C4-2B (cell line): ENCODE measurements around the gene CILP2.

ENCODE experiments used
- H3K27ac ChIP-seq: fragments of 450-650 bp; 2 replicates; pipeline ENCODE4 v1.5.1; 2017
- CTCF ChIP-seq: fragments of 450-650 bp; conservative IDR thresholded peaks from 2 replicates; pipeline ENCODE4 v1.5.1; 2017; ENCODE audit warnings: mild to moderate bottlenecking
- ZFX ChIP-seq: fragments of 450-650 bp; IDR thresholded peaks from 2 replicates; pipeline ENCODE4 v1.6.1; 2017

Gene CILP2

DNA sequence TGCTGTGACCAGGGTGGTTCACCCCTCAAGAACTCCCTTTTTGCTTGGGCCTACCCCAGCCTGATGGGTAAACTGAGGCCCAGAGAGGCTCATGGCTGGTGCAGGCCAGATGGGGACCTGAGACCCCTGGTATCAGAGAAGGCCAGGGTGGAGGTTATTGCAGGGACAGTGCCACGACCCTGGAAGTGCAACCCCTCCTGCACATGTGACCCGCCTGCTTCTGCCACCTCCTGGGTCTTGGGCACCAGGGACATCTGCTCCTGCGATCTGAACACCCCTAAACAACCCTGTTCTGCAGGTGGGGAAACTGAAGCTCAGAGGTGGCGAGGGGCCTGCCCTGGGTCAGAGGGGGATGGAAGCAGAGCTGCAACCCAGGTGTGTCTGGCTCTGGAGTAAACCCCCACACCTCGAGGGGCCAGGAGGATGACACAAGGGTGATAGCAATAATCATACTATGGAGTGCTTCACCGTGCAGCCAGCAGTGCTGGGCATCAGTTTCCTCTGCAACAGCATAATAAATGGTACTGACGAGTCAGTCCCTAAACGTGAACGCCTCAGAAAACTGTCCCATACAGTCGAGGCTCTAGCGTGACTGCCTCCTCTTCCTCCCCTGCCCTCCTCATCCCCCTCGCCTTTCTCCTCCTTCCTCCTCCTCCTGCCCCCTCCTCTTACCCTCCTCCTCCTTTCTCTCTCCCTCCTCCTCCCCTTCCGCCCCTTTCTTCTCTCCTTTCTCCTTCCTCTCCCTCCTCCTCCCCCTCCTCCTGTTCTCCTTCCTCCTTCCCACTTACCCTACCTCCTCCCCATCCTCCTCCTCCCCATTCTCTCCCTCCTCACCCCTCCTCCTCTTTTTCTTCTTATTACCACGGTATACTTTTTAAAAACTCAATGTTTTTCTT lies 5.0 kb upstream of the CILP2 start:
- no peak overlapping the region for H3K27ac ChIP-seq
- no peak for TF ChIP-seq ZFX
- TF ChIP-seq CTCF, result no peak

GRCh38 chr19:19533841-19534240 lies 4.2 kb upstream of the CILP2 start:
- no peak for TF ChIP-seq ZFX
- no peak for TF ChIP-seq CTCF
- no peak overlapping the region for H3K27ac ChIP-seq

DNA sequence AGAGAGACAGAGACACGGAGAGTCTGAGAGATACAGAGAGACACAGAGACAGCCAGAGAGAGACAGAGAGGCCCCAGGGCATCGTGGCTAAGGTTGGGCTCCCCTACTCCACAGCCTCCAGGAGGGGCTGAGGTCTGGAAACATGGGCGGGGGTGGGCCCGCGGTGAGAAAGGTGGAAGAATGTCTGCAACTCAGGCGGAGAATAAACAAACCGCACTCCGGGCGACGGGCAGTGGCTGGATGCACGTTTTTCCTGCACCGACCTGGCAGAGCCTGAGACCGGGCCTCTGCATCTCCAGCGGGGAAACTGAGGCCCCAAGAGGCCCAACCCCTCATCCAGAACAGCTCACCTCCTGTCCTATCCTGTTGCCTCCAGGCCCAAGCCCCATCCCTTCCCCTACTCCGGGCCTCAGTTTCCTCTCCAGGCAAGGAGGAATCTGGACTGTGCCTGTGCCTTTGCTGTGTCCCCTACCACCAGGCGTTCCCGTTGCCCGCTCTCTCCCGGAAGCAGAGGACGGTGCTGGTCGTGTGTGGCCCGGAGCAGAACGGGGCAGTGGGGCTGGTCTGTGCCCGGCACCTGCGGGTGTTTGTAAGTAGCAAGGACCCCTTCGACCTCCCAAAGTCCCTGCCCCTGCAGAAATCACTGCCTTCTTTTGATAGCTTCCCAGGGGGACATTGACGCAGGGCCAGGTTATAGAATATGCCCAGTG lies 3.4 kb upstream of the CILP2 start:
- no peak for TF ChIP-seq ZFX
- no peak for TF ChIP-seq CTCF
- no peak overlapping the region for H3K27ac ChIP-seq

DNA sequence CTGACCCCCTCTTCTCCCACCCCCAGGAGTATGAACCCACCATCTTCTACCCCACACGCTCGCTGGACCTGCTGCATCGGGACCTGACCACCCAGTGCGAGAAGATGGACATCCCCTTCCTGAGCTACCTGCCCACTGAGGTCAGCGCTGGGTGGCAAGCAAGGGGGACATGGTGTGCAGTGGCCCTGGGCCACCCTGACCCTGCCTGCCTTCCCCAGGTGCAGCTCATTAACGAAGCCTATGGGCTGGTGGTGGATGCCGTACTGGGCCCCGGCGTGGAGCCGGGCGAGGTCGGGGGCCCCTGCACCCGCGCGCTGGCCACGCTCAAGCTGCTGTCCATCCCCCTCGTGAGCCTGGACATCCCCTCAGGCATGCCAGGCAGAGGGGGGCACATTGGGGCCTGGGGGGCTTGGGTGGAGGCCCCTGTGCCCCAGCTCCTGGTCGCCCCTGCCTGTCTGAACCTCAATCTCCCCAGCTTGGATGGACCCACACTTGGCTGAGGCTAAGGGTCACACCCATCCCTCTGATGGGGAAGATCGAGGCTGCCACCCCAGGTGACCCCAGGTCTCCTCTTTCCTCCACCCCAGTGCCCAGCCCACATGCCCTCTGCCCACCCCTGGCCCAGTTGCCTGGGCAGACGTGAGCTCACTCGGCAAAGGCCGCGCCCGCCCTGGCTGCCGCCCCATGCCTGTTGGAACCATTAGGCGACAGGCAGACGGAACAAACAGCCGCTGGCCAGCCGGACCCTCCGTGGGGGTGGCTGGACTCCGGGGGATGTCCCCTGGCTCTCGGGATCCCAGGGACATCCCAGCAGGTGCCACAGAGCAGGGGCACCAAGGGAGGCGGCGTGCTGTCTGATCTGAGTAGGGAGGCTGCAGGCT lies 2.5 kb upstream of the CILP2 start:
- H3K27ac ChIP-seq, result no peak overlapping the region
- no peak for TF ChIP-seq CTCF
- no peak for TF ChIP-seq ZFX

- H3K27ac ChIP-seq, result no peak overlapping the region
- TF ChIP-seq ZFX, result no peak
- TF ChIP-seq CTCF, result no peak
Observed at GRCh38 chr19:19537075-19538048, 703 bp upstream of the CILP2 start.

- TF ChIP-seq CTCF, result no peak
- no peak for TF ChIP-seq ZFX
- H3K27ac ChIP-seq, result no peak overlapping the region
Observed at GRCh38 chr19:19538785-19539166, 711 bp downstream of the CILP2 start.
